ENCODE data around the gene SPTAN1.

DNA sequence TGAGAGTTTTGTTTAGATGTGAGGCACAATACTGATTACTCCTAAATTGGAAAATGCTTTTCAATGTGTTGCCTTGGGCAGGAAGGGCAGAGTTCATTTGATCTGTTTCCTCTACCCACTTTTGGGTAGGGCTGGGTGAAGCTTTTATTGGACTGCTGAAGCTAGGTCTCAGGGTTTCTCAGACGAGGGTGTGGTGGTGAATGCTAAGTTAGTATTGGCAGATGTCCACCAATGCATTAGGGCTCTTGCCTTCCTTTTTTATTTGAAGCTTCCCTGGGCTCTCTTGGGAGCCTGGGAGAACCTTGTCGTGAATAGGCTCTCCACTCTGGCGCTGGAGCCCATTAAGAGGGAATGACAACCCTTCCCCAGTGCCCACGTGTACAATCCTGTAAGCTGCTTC, 23.1 kb downstream of the SPTAN1 start:
- TF ChIP-seq, protein P1, sequence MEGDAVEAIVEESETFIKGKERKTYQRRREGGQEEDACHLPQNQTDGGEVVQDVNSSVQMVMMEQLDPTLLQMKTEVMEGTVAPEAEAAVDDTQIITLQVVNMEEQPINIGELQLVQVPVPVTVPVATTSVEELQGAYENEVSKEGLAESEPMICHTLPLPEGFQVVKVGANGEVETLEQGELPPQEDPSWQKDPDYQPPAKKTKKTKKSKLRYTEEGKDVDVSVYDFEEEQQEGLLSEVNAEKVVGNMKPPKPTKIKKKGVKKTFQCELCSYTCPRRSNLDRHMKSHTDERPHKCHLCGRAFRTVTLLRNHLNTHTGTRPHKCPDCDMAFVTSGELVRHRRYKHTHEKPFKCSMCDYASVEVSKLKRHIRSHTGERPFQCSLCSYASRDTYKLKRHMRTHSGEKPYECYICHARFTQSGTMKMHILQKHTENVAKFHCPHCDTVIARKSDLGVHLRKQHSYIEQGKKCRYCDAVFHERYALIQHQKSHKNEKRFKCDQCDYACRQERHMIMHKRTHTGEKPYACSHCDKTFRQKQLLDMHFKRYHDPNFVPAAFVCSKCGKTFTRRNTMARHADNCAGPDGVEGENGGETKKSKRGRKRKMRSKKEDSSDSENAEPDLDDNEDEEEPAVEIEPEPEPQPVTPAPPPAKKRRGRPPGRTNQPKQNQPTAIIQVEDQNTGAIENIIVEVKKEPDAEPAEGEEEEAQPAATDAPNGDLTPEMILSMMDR (conservative IDR thresholded peaks at IDR 0.05) = no peak
- no peak for TF ChIP-seq ZFX (IDR thresholded peaks at IDR 0.05)
